Calu3 (cell line): Measurements from ENCODE around the gene TTLL9. TPM values are rescaled to one million over a fixed set of nuclear protein-coding genes. Genes with fewer than 3 reads are reported as not detected.
"Not testable (repeated sequence)": the region's sequence is repeated elsewhere in the genome, so short reads cannot be mapped to it uniquely, and the experiment has no call there.

Source experiments
- BruUV-seq: library from RNA; stranded (reverse); fragments of 400-500 nt; replicated peaks from 2 replicates; lab custom pipeline; 2021; lab: Mats Ljungman, UMichigan
- CTCF ChIA-PET: fragments of 300-600 bp; sonication (Branson Sonifier 250); formaldehyde crosslinking; loops from one replicate; lab custom pipeline; 2022; ENCODE audit warnings: antibody characterized with exemption; lab: Charles Lee
- DNase-seq: peaks from one replicate; pipeline ENCODE4 v3.0.0; 2022
- H3K27ac Mint-ChIP-seq: one replicate; pipeline ENCODE4 v1.8.0; 2022; ENCODE audit warnings: mixed read lengths; ENCODE audit not compliant: unreplicated experiment
- H3K27me3 Mint-ChIP-seq: one replicate; pipeline ENCODE4 v1.8.0; 2022; ENCODE audit warnings: mixed read lengths; ENCODE audit not compliant: unreplicated experiment
- H3K36me3 Mint-ChIP-seq: one replicate; pipeline ENCODE4 v1.8.0; 2022; ENCODE audit warnings: mild to moderate bottlenecking, moderate library complexity, mixed read lengths; ENCODE audit not compliant: insufficient read depth, unreplicated experiment
- H3K4me1 Mint-ChIP-seq: one replicate; pipeline ENCODE4 v1.8.0; 2022; ENCODE audit warnings: mild to moderate bottlenecking, low read depth, mixed read lengths; ENCODE audit not compliant: unreplicated experiment
- H3K4me3 Mint-ChIP-seq: one replicate; pipeline ENCODE4 v1.8.0; 2022; ENCODE audit warnings: mild to moderate bottlenecking, low read depth, moderate library complexity, mixed read lengths; ENCODE audit not compliant: unreplicated experiment
- H3K9me3 Mint-ChIP-seq: one replicate; pipeline ENCODE4 v1.8.0; 2022; ENCODE audit warnings: low read depth, mixed read lengths; ENCODE audit not compliant: unreplicated experiment
- CTCF ChIP-seq: fragments of 200-600 bp; IDR thresholded peaks from one replicate; pipeline ENCODE4 v1.8.0; 2022; ENCODE audit warnings: antibody characterized with exemption; ENCODE audit not compliant: unreplicated experiment
- intact Hi-C: fragments of 100-400 bp; cut with micrococcal nuclease; formaldehyde crosslinking; loops from one replicate; pipeline ENCODE4 v1.10.0; 2022; ENCODE audit not compliant: unreplicated experiment
- total RNA-seq: library from RNA; stranded (reverse); gene quantifications from 2 replicates; pipeline ENCODE4 v1.2.3, GENCODE V29; 2022

TTLL9 gene
- total RNA-seq, 1 experiment from 2014 or later: not detected

- intact Hi-C loops: no loop called here
- no TSS peak for BruUV-seq
- Mint-ChIP-seq H3K4me3 (no peak overlapping the region), H3K4me1 (no peaks in the 10 kb centered on the region), H3K9me3 (no peaks in the 10 kb centered on the region), H3K27ac (no peak overlapping the region), H3K36me3 (no peaks in the 10 kb centered on the region), H3K27me3 (no peaks in the 10 kb centered on the region)
- DNase-seq: no peak
- CTCF ChIA-PET: interaction anchor here (0.7 to 1.1 kb wide), 2 partner anchors 19 to 125 kb away, joined by 3 to 4 read pairs; partner anchors contain the start of gene PDRG1
- TF ChIP-seq CTCF: no peak
These were observed 43.4 kb upstream of the TTLL9 start for GRCh38 chr20:31827059-31827458.

- intact Hi-C loops, H3K27me3 Mint-ChIP-seq, DNase-seq: not testable (repeated sequence)
These were observed 42.4 kb upstream of the TTLL9 start for GRCh38 chr20:31828016-31828415.

GRCh38 chr20:31829731-31830130 is 40.7 kb upstream of the TTLL9 start:
- CTCF ChIA-PET: interaction anchor here (0.6 to 0.7 kb wide), 2 partner anchors 23 to 50 kb away, joined by 3 read pairs; no protein-coding TSS in a partner anchor
- intact Hi-C loops: no loop called here
- Mint-ChIP-seq H3K27ac (no peak overlapping the region), H3K4me3 (no peak overlapping the region), H3K36me3 (peaks cover 8% of the 10 kb centered on the region), H3K27me3 (no peaks in the 10 kb centered on the region), H3K9me3 (no peaks in the 10 kb centered on the region), H3K4me1 (no peaks in the 10 kb centered on the region)
- no TSS peak for BruUV-seq
- DNase-seq: no peak
- TF ChIP-seq CTCF: no peak

More at GRCh38 chr20:31828016-31828415, 42.4 kb upstream of the TTLL9 start:
- H3K27ac Mint-ChIP-seq, H3K9me3 Mint-ChIP-seq, H3K4me1 Mint-ChIP-seq, H3K36me3 Mint-ChIP-seq, BruUV-seq, H3K4me3 Mint-ChIP-seq, CTCF ChIA-PET: not testable (repeated sequence)

GRCh38 chr20:31830406-31830981 is 39.9 kb upstream of the TTLL9 start:
- no peak overlapping the region for H3K27ac Mint-ChIP-seq
- no peak for TF ChIP-seq CTCF
- H3K9me3 Mint-ChIP-seq: no peaks in the 10 kb centered on the region
- H3K4me3 Mint-ChIP-seq: no peak overlapping the region
- H3K36me3 Mint-ChIP-seq: peaks cover 8% of the 10 kb centered on the region
- DNase-seq: no peak
- peaks cover 5% of the 10 kb centered on the region for H3K4me1 Mint-ChIP-seq
- CTCF ChIA-PET: interaction anchor here (0.6 to 0.7 kb wide), 3 partner anchors 23 to 59 kb away, joined by 3 read pairs; no protein-coding TSS in a partner anchor
- H3K27me3 Mint-ChIP-seq: no peaks in the 10 kb centered on the region
- no TSS peak for BruUV-seq
- intact Hi-C loops: no loop called here

GRCh38 chr20:31831211-31831610 is 39.2 kb upstream of the TTLL9 start:
- H3K9me3 Mint-ChIP-seq: no peaks in the 10 kb centered on the region
- intact Hi-C loops: no loop called here
- H3K4me1 Mint-ChIP-seq: peaks cover 12% of the 10 kb centered on the region
- no peaks in the 10 kb centered on the region for H3K27me3 Mint-ChIP-seq
- peaks cover 12% of the 10 kb centered on the region for H3K36me3 Mint-ChIP-seq
- CTCF ChIA-PET: interaction anchor here (0.6 kb wide), 1 partner anchor 60 kb away, joined by 3 read pairs; no protein-coding TSS in a partner anchor
- no TSS peak for BruUV-seq
- TF ChIP-seq CTCF: no peak
- H3K4me3 Mint-ChIP-seq: no peak overlapping the region
- no peak for DNase-seq
- H3K27ac Mint-ChIP-seq: no peak overlapping the region
